ENCODE data around the gene MYMK.

The MYMK gene

GRCh38 chr9:133558191-133559126, 33.7 kb upstream of the MYMK start:
- Histone ChIP-seq H3K27ac (ENCODE audit: low read depth, low read length) (no peak overlapping the region), H3K4me1 (ENCODE audit: control insufficient read depth in 5 of 5, insufficient read depth in 5 of 5, low read length in 5 of 5) (peaks cover 5 to 34% (median 21%) of the 10 kb centered on the region in 5 donors)

GRCh38 chr9:133557581-133557980, 32.8 kb upstream of the MYMK start:
- Histone ChIP-seq H3K9ac (ENCODE audit: low read length in 5 of 5) (no peak overlapping the region), H3K27ac (ENCODE audit: low read depth, low read length) (no peak overlapping the region), H3K9me3 (ENCODE audit: control insufficient read depth in 5 of 5, low read length in 5 of 5) (no peaks in the 10 kb centered on the region), H3K4me1 (ENCODE audit: control insufficient read depth in 5 of 5, insufficient read depth in 5 of 5, low read length in 5 of 5) (peaks cover 0 to 28% (median 15%) of the 10 kb centered on the region in 5 donors), H3K36me3 (ENCODE audit: control insufficient read depth in 5 of 5, insufficient read depth in 5 of 5, low read length in 5 of 5) (no peaks in the 10 kb centered on the region), H3K27me3 (ENCODE audit: control insufficient read depth in 5 of 5, insufficient read depth in 4 of 5, low read length in 5 of 5) (peaks cover 0 to 15% (median 4%) of the 10 kb centered on the region in 5 donors), H3K4me3 (ENCODE audit: low read depth in 1 of 5, low read length in 5 of 5) (no peak overlapping the region)

More at GRCh38 chr9:133558191-133559126, 33.7 kb upstream of the MYMK start:
- H3K9me3 ChIP-seq (ENCODE audit: control insufficient read depth in 5 of 5, low read length in 5 of 5), result no peaks in the 10 kb centered on the region
- H3K27me3 ChIP-seq (ENCODE audit: control insufficient read depth in 5 of 5, insufficient read depth in 4 of 5, low read length in 5 of 5), result peaks cover 6 to 20% (median 9%) of the 10 kb centered on the region in 5 donors
- H3K9ac ChIP-seq (ENCODE audit: low read length in 5 of 5), result no peak overlapping the region
- no peaks in the 10 kb centered on the region for H3K36me3 ChIP-seq (ENCODE audit: control insufficient read depth in 5 of 5, insufficient read depth in 5 of 5, low read length in 5 of 5)
- H3K4me3 ChIP-seq (ENCODE audit: low read depth in 1 of 5, low read length in 5 of 5), result peak overlapping the region in 4 of 5 donors; percentile 18 to 42 (median 38)

GRCh38 chr9:133556354-133556753, 31.6 kb upstream of the MYMK start:
- Histone ChIP-seq H3K4me1 (ENCODE audit: control insufficient read depth in 5 of 5, insufficient read depth in 5 of 5, low read length in 5 of 5) (peaks cover 0 to 28% (median 15%) of the 10 kb centered on the region in 5 donors), H3K27ac (ENCODE audit: low read depth, low read length) (no peak overlapping the region), H3K36me3 (ENCODE audit: control insufficient read depth in 5 of 5, insufficient read depth in 5 of 5, low read length in 5 of 5) (no peaks in the 10 kb centered on the region), H3K27me3 (ENCODE audit: control insufficient read depth in 5 of 5, insufficient read depth in 4 of 5, low read length in 5 of 5) (peaks cover 0 to 12% (median 4%) of the 10 kb centered on the region in 5 donors), H3K9ac (ENCODE audit: low read length in 5 of 5) (no peak overlapping the region), H3K4me3 (ENCODE audit: low read depth in 1 of 5, low read length in 5 of 5) (no peak overlapping the region), H3K9me3 (ENCODE audit: control insufficient read depth in 5 of 5, low read length in 5 of 5) (no peaks in the 10 kb centered on the region)

- no peaks in the 10 kb centered on the region for H3K9me3 ChIP-seq (ENCODE audit: control insufficient read depth in 5 of 5, low read length in 5 of 5)
- no peak overlapping the region for H3K9ac ChIP-seq (ENCODE audit: low read length in 5 of 5)
- H3K27ac ChIP-seq (ENCODE audit: low read depth, low read length), result no peak overlapping the region
- H3K4me1 ChIP-seq (ENCODE audit: control insufficient read depth in 5 of 5, insufficient read depth in 5 of 5, low read length in 5 of 5), result peaks cover 0 to 19% (median 15%) of the 10 kb centered on the region in 5 donors
- H3K4me3 ChIP-seq (ENCODE audit: low read depth in 1 of 5, low read length in 5 of 5), result no peak overlapping the region
- H3K27me3 ChIP-seq (ENCODE audit: control insufficient read depth in 5 of 5, insufficient read depth in 4 of 5, low read length in 5 of 5), result peaks cover 0 to 1% (median 0%) of the 10 kb centered on the region in 5 donors
- no peaks in the 10 kb centered on the region for H3K36me3 ChIP-seq (ENCODE audit: control insufficient read depth in 5 of 5, insufficient read depth in 5 of 5, low read length in 5 of 5)
Measured at GRCh38 chr9:133554729-133555128, 30.0 kb upstream of the MYMK start.

- Histone ChIP-seq H3K27me3 (ENCODE audit: control insufficient read depth in 5 of 5, insufficient read depth in 4 of 5, low read length in 5 of 5) (no peaks in the 10 kb centered on the region), H3K36me3 (ENCODE audit: control insufficient read depth in 5 of 5, insufficient read depth in 5 of 5, low read length in 5 of 5) (no peaks in the 10 kb centered on the region), H3K9ac (ENCODE audit: low read length in 5 of 5) (no peak overlapping the region), H3K4me3 (ENCODE audit: low read depth in 1 of 5, low read length in 5 of 5) (no peak overlapping the region), H3K9me3 (ENCODE audit: control insufficient read depth in 5 of 5, low read length in 5 of 5) (no peaks in the 10 kb centered on the region), H3K4me1 (ENCODE audit: control insufficient read depth in 5 of 5, insufficient read depth in 5 of 5, low read length in 5 of 5) (peaks cover 0 to 18% (median 15%) of the 10 kb centered on the region in 5 donors), H3K27ac (ENCODE audit: low read depth, low read length) (no peak overlapping the region)
Measured at GRCh38 chr9:133553973-133554713, 29.4 kb upstream of the MYMK start.

- H3K27ac ChIP-seq (ENCODE audit: low read depth, low read length), result no peak overlapping the region
- peaks cover 0 to 9% (median 4%) of the 10 kb centered on the region in 5 donors for H3K4me1 ChIP-seq (ENCODE audit: control insufficient read depth in 5 of 5, insufficient read depth in 5 of 5, low read length in 5 of 5)
- H3K27me3 ChIP-seq (ENCODE audit: control insufficient read depth in 5 of 5, insufficient read depth in 4 of 5, low read length in 5 of 5), result no peaks in the 10 kb centered on the region
- no peaks in the 10 kb centered on the region for H3K36me3 ChIP-seq (ENCODE audit: control insufficient read depth in 5 of 5, insufficient read depth in 5 of 5, low read length in 5 of 5)
- no peak overlapping the region for H3K4me3 ChIP-seq (ENCODE audit: low read depth in 1 of 5, low read length in 5 of 5)
- no peak overlapping the region for H3K9ac ChIP-seq (ENCODE audit: low read length in 5 of 5)
- H3K9me3 ChIP-seq (ENCODE audit: control insufficient read depth in 5 of 5, low read length in 5 of 5), result no peaks in the 10 kb centered on the region
Measured at GRCh38 chr9:133553123-133553522, 28.4 kb upstream of the MYMK start.

GRCh38 chr9:133552236-133552635, 27.5 kb upstream of the MYMK start:
- Histone ChIP-seq H3K36me3 (ENCODE audit: control insufficient read depth in 5 of 5, insufficient read depth in 5 of 5, low read length in 5 of 5) (no peaks in the 10 kb centered on the region), H3K4me3 (ENCODE audit: low read depth in 1 of 5, low read length in 5 of 5) (no peak overlapping the region), H3K9me3 (ENCODE audit: control insufficient read depth in 5 of 5, low read length in 5 of 5) (no peaks in the 10 kb centered on the region), H3K9ac (ENCODE audit: low read length in 5 of 5) (no peak overlapping the region), H3K27me3 (ENCODE audit: control insufficient read depth in 5 of 5, insufficient read depth in 4 of 5, low read length in 5 of 5) (no peaks in the 10 kb centered on the region), H3K27ac (ENCODE audit: low read depth, low read length) (no peak overlapping the region), H3K4me1 (ENCODE audit: control insufficient read depth in 5 of 5, insufficient read depth in 5 of 5, low read length in 5 of 5) (no peaks in the 10 kb centered on the region)

GRCh38 chr9:133551446-133551845, 26.7 kb upstream of the MYMK start:
- no peak overlapping the region for H3K27ac ChIP-seq (ENCODE audit: low read depth, low read length)
- H3K9ac ChIP-seq (ENCODE audit: low read length in 5 of 5), result no peak overlapping the region
- H3K4me1 ChIP-seq (ENCODE audit: control insufficient read depth in 5 of 5, insufficient read depth in 5 of 5, low read length in 5 of 5), result peaks cover 0 to 5% (median 4%) of the 10 kb centered on the region in 5 donors
- H3K36me3 ChIP-seq (ENCODE audit: control insufficient read depth in 5 of 5, insufficient read depth in 5 of 5, low read length in 5 of 5), result no peaks in the 10 kb centered on the region
- H3K9me3 ChIP-seq (ENCODE audit: control insufficient read depth in 5 of 5, low read length in 5 of 5), result no peaks in the 10 kb centered on the region
- no peaks in the 10 kb centered on the region for H3K27me3 ChIP-seq (ENCODE audit: control insufficient read depth in 5 of 5, insufficient read depth in 4 of 5, low read length in 5 of 5)
- H3K4me3 ChIP-seq (ENCODE audit: low read depth in 1 of 5, low read length in 5 of 5), result no peak overlapping the region

GRCh38 chr9:133547116-133547515, 22.4 kb upstream of the MYMK start:
- Histone ChIP-seq H3K36me3 (ENCODE audit: control insufficient read depth in 5 of 5, insufficient read depth in 5 of 5, low read length in 5 of 5) (no peaks in the 10 kb centered on the region), H3K9ac (ENCODE audit: low read length in 5 of 5) (no peak overlapping the region), H3K27me3 (ENCODE audit: control insufficient read depth in 5 of 5, insufficient read depth in 4 of 5, low read length in 5 of 5) (no peaks in the 10 kb centered on the region), H3K4me1 (ENCODE audit: control insufficient read depth in 5 of 5, insufficient read depth in 5 of 5, low read length in 5 of 5) (peaks cover 5 to 31% (median 23%) of the 10 kb centered on the region in 5 donors), H3K4me3 (ENCODE audit: low read depth in 1 of 5, low read length in 5 of 5) (no peak overlapping the region), H3K9me3 (ENCODE audit: control insufficient read depth in 5 of 5, low read length in 5 of 5) (no peaks in the 10 kb centered on the region), H3K27ac (ENCODE audit: low read depth, low read length) (no peak overlapping the region)

- peaks cover 5 to 31% (median 23%) of the 10 kb centered on the region in 5 donors for H3K4me1 ChIP-seq (ENCODE audit: control insufficient read depth in 5 of 5, insufficient read depth in 5 of 5, low read length in 5 of 5)
- no peaks in the 10 kb centered on the region for H3K36me3 ChIP-seq (ENCODE audit: control insufficient read depth in 5 of 5, insufficient read depth in 5 of 5, low read length in 5 of 5)
- no peak overlapping the region for H3K9ac ChIP-seq (ENCODE audit: low read length in 5 of 5)
- H3K27me3 ChIP-seq (ENCODE audit: control insufficient read depth in 5 of 5, insufficient read depth in 4 of 5, low read length in 5 of 5), result no peaks in the 10 kb centered on the region
- H3K4me3 ChIP-seq (ENCODE audit: low read depth in 1 of 5, low read length in 5 of 5), result no peak overlapping the region
- H3K9me3 ChIP-seq (ENCODE audit: control insufficient read depth in 5 of 5, low read length in 5 of 5), result no peaks in the 10 kb centered on the region
- no peak overlapping the region for H3K27ac ChIP-seq (ENCODE audit: low read depth, low read length)
Measured at GRCh38 chr9:133546287-133546680, 21.5 kb upstream of the MYMK start.

All from subcutaneous abdominal adipose tissue (tissue), 5 donors.